ENCODE data around the gene DOCK4. TPM values are rescaled to one million over a fixed set of nuclear protein-coding genes. Genes with fewer than 3 reads are reported as not detected.

DOCK4 gene
- total and polyA plus RNA-seq, 10 of the 15 experiments (the other 5 are each of a cell fraction or from before 2014, with no cell fraction given), result 0.03 to 0.73 (median 0.38) TPM

- TF ChIP-seq SP1 (IDR thresholded peaks at IDR 0.05; ENCODE audit: low read depth, low read length) (no peak), NKRF (conservative IDR thresholded peaks at IDR 0.05) (no peak), SUPT20H (IDR thresholded peaks at IDR 0.05; ENCODE audit: borderline replicate concordance, control insufficient read depth, low read depth, low read length) (no peak), TARDBP (IDR thresholded peaks at IDR 0.05; ENCODE audit: borderline replicate concordance) (no peak)
- TF ChIP-seq, protein P1, sequence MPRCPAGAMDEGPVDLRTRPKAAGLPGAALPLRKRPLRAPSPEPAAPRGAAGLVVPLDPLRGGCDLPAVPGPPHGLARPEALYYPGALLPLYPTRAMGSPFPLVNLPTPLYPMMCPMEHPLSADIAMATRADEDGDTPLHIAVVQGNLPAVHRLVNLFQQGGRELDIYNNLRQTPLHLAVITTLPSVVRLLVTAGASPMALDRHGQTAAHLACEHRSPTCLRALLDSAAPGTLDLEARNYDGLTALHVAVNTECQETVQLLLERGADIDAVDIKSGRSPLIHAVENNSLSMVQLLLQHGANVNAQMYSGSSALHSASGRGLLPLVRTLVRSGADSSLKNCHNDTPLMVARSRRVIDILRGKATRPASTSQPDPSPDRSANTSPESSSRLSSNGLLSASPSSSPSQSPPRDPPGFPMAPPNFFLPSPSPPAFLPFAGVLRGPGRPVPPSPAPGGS (IDR thresholded peaks at IDR 0.05; ENCODE audit: borderline replicate concordance, insufficient read depth, low read depth, low read length, poor library complexity, severe bottlenecking), result no peak
- no peak overlapping the region for H3K4me3 ChIP-seq
- no peaks in the 10 kb centered on the region for H3K9me3 ChIP-seq (replicated peaks; ENCODE audit: control insufficient read depth, insufficient read depth, low read length)
- ChIA-PET SMC1A (ENCODE audit: uncharacterized antibody, unreplicated experiment) (interaction anchor here (0.7 kb wide), 1 partner anchor 79 kb away, joined by 3 read pairs; no protein-coding TSS in a partner anchor), RAD21 (ENCODE audit: unreplicated experiment) (no interaction called here), POLR2A (no interaction called here), CTCF (no interaction called here)
- in situ Hi-C loops (cut with MboI), result no loop called here
- intact Hi-C loops (cut with micrococcal nuclease; ENCODE audit: unreplicated experiment), result no loop called here
- no peak overlapping the region for H3K4me2 ChIP-seq (ENCODE audit: control insufficient read depth, insufficient read depth)
- ATAC-seq, result peak; percentile 29; the same call in 1 of the 3 replicates
- no peak overlapping the region for H3K9ac ChIP-seq (ENCODE audit: control insufficient read depth, insufficient read depth, low read length)
- no peak for DNase-seq (ENCODE audit: low read depth, low spot score)
- no peaks in the 10 kb centered on the region for H3K79me2 ChIP-seq (ENCODE audit: control insufficient read depth, insufficient read depth, low read length)
- no peaks in the 10 kb centered on the region for H3K4me1 ChIP-seq (ENCODE audit: control insufficient read depth, insufficient read depth, low read length)
- no peaks in the 10 kb centered on the region for H3K36me3 ChIP-seq (ENCODE audit: control insufficient read depth in 2 of 2, insufficient read depth in 2 of 2, low read length in 1 of 2)
- FAIRE-seq, result no peak
- H4K20me1 ChIP-seq (ENCODE audit: control insufficient read depth, insufficient read depth), result no peaks in the 10 kb centered on the region
- no TSS peak for BruUV-seq (replicated peaks)
- H2AFZ ChIP-seq (ENCODE audit: control insufficient read depth, low read depth, low read length), result no peak overlapping the region
- H3K27ac ChIP-seq (ENCODE audit: control insufficient read depth, insufficient read depth), result no peak overlapping the region
- H3K27me3 ChIP-seq (replicated peaks in 1 of 2; ENCODE audit: control insufficient read depth in 2 of 2, insufficient read depth in 2 of 2, low read length in 1 of 2), result no peaks in the 10 kb centered on the region
These were observed 84.1 kb downstream of the DOCK4 start for GRCh38 chr7:112122144-112122543.
